IgD-negative memory B cell (primary cell): ENCODE results near the gene DAPK1. TPM values are rescaled to one million over a fixed set of nuclear protein-coding genes. Genes with fewer than 3 reads are reported as not detected.

Source experiments
- H3K27ac Mint-ChIP-seq, 3 donors: one replicate each; pipeline ENCODE4 v1.8.0; 2020 to 2022; ENCODE audit warnings: mild to moderate bottlenecking in 3 of 3, mixed read lengths in 3 of 3, moderate library complexity in 1 of 3
- H3K27me3 Mint-ChIP-seq: one replicate; pipeline ENCODE4 v1.8.0; 2021; ENCODE audit warnings: mixed read lengths
- H3K36me3 Mint-ChIP-seq: one replicate; pipeline ENCODE4 v1.8.0; 2020; ENCODE audit warnings: mild to moderate bottlenecking, mixed read lengths
- H3K4me1 Mint-ChIP-seq, 3 donors: one replicate each; pipeline ENCODE4 v1.8.0; 2020 to 2022; ENCODE audit warnings: mixed read lengths in 3 of 3, mild to moderate bottlenecking in 1 of 3
- H3K4me3 Mint-ChIP-seq, 4 donors: one replicate each; pipeline ENCODE4 v1.8.0; 2020 to 2022; ENCODE audit warnings: mild to moderate bottlenecking in 4 of 4, mixed read lengths in 4 of 4, moderate library complexity in 3 of 4
- H3K9me3 Mint-ChIP-seq, 3 donors: one replicate each; pipeline ENCODE4 v1.8.0; 2020 to 2021; ENCODE audit warnings: mixed read lengths in 3 of 3, mild to moderate bottlenecking in 1 of 3
- polyA plus RNA-seq: library from polyadenylated mRNA; unstranded; fragments of 300-500 nt; fragmentation: Illumina TruSeq; gene quantifications from one replicate; pipeline ENCODE4 v1.2.3, GENCODE V29; 2021

The DAPK1 gene
- polyA plus RNA-seq, 1 donor from 2014 or later = 0.86 TPM

GRCh38 chr9:87519461-87519860 lies 21.8 kb downstream of the DAPK1 start:
- Mint-ChIP-seq H3K27ac (no peak overlapping the region), H3K4me1 (peaks cover 0 to 4% (median 0%) of the 10 kb centered on the region in 3 donors), H3K4me3 (no peak overlapping the region), H3K9me3 (peaks cover 0 to 8% (median 7%) of the 10 kb centered on the region in 3 donors), H3K36me3 (no peaks in the 10 kb centered on the region), H3K27me3 (peaks cover 22% of the 10 kb centered on the region)

DNA sequence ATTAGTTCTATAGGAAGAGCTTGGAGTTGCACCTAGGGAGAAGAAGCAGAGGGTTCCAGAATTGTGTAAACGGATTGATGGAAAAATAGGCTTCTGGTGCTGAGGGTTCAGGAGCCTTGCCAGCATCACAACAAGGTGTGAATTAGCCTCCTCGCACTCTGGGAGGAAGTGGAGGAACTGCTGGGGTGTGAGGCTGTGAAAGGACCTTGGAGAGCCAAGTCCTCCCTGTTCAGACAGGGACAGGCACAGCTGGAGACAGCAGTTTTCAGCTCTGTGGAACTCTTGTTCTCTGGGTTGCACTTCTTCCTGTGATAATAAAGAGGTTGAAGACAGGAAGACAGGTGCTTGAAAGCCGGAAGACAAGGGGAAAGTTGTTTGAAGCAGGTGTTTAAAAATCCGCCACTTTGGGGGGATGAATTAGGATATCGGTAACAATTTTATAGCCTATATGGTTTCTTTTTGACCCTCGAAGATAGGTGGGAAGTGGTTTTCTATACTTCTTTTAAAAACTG lies 22.6 kb downstream of the DAPK1 start:
- H3K27ac Mint-ChIP-seq = no peak overlapping the region
- peaks cover 0 to 4% (median 0%) of the 10 kb centered on the region in 3 donors for H3K4me1 Mint-ChIP-seq
- H3K9me3 Mint-ChIP-seq = peaks cover 0 to 7% (median 6%) of the 10 kb centered on the region in 3 donors
- peaks cover 21% of the 10 kb centered on the region for H3K27me3 Mint-ChIP-seq
- H3K36me3 Mint-ChIP-seq = no peaks in the 10 kb centered on the region
- no peak overlapping the region for H3K4me3 Mint-ChIP-seq

DNA sequence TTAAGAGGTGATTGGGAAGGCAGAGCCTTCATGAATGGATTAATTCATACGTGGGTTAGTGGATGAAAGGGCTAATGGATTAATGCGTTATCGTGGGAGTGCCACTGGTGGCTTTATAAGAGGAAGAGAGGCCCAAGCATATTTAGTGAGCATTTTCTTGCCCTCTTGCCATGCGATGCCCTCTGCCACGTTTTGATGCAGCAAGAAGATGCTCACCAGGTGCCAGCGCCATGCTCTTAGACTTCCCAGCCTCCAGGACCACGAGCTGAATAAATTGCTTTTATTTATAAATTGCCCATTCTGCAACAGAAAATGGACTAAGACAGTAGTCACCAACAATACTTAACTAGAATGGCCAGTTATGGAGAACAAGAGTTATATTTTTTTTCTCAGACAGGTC lies 24.2 kb downstream of the DAPK1 start:
- H3K27ac Mint-ChIP-seq = no peak overlapping the region
- H3K27me3 Mint-ChIP-seq = peaks cover 15% of the 10 kb centered on the region
- no peaks in the 10 kb centered on the region for H3K36me3 Mint-ChIP-seq
- peaks cover 0 to 2% (median 0%) of the 10 kb centered on the region in 3 donors for H3K4me1 Mint-ChIP-seq
- H3K4me3 Mint-ChIP-seq = no peak overlapping the region
- peaks cover 0 to 7% (median 6%) of the 10 kb centered on the region in 3 donors for H3K9me3 Mint-ChIP-seq

GRCh38 chr9:87524061-87524460 lies 26.4 kb downstream of the DAPK1 start:
- Mint-ChIP-seq H3K4me3 (no peak overlapping the region), H3K36me3 (no peaks in the 10 kb centered on the region), H3K27me3 (peaks cover 5% of the 10 kb centered on the region), H3K9me3 (peaks cover 0 to 7% (median 6%) of the 10 kb centered on the region in 3 donors), H3K27ac (no peak overlapping the region), H3K4me1 (no peaks in the 10 kb centered on the region)

- no peak overlapping the region for H3K27ac Mint-ChIP-seq
- peaks cover 0 to 7% (median 6%) of the 10 kb centered on the region in 3 donors for H3K9me3 Mint-ChIP-seq
- H3K36me3 Mint-ChIP-seq = no peaks in the 10 kb centered on the region
- peaks cover 2% of the 10 kb centered on the region for H3K27me3 Mint-ChIP-seq
- H3K4me1 Mint-ChIP-seq = no peaks in the 10 kb centered on the region
- H3K4me3 Mint-ChIP-seq = no peak overlapping the region
These were observed 28.1 kb downstream of the DAPK1 start for GRCh38 chr9:87525546-87526303.

GRCh38 chr9:87527211-87527916 lies 29.7 kb downstream of the DAPK1 start:
- H3K9me3 Mint-ChIP-seq = peaks cover 0 to 4% (median 1%) of the 10 kb centered on the region in 3 donors
- no peak overlapping the region for H3K4me3 Mint-ChIP-seq
- no peak overlapping the region for H3K27ac Mint-ChIP-seq
- no peaks in the 10 kb centered on the region for H3K36me3 Mint-ChIP-seq
- H3K4me1 Mint-ChIP-seq = no peaks in the 10 kb centered on the region
- H3K27me3 Mint-ChIP-seq = peaks cover 2% of the 10 kb centered on the region

DNA sequence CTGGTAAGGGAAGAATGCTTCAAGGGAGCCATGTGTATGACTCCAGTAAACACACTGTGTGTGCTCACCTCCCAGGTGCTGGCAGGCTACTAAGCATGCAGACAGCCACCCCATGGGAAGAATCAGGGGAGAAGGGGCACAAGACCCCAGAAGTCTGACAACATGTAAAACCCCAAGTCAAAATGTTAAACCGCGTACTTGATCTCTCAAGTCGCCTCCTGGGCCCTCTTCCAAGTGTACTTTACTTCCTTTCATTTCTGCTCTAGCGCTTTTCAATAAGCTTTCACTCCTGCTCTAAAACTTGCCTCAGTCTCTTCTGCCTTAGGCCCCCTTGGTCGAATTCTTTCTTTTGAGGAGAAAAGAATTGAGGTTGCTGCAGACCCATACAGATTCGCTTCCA lies 31.3 kb downstream of the DAPK1 start:
- Mint-ChIP-seq H3K4me3 (no peak overlapping the region), H3K4me1 (no peaks in the 10 kb centered on the region), H3K9me3 (peaks cover 0 to 1% (median 0%) of the 10 kb centered on the region in 3 donors), H3K27me3 (no peaks in the 10 kb centered on the region), H3K36me3 (no peaks in the 10 kb centered on the region), H3K27ac (no peak overlapping the region)

GRCh38 chr9:87529671-87530070 lies 32.0 kb downstream of the DAPK1 start:
- Mint-ChIP-seq H3K4me1 (no peaks in the 10 kb centered on the region), H3K27me3 (no peaks in the 10 kb centered on the region), H3K9me3 (no peaks in the 10 kb centered on the region), H3K4me3 (no peak overlapping the region), H3K27ac (no peak overlapping the region), H3K36me3 (no peaks in the 10 kb centered on the region)

DNA sequence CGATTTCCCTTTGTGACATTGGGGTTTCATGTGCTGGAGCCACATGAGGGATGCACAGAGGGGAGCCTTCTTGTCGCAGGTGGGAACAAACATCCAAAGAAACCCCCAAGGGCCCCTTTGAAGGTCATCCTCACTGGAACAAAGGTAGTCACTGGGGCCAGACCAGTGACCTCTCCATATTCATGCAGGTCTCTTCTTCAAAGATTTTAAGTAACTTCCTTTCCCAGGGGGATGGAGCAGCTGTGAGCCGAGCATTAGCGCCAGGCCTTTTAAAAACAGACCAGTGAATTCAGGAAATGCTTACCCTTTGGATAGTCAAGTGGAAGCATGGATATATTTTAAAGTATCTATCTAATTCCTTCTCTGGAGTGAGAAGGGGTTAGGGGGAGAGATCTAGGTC lies 33.0 kb downstream of the DAPK1 start:
- no peaks in the 10 kb centered on the region for H3K4me1 Mint-ChIP-seq
- no peaks in the 10 kb centered on the region for H3K36me3 Mint-ChIP-seq
- H3K9me3 Mint-ChIP-seq = no peaks in the 10 kb centered on the region
- H3K27me3 Mint-ChIP-seq = no peaks in the 10 kb centered on the region
- no peak overlapping the region for H3K4me3 Mint-ChIP-seq
- H3K27ac Mint-ChIP-seq = peak overlapping the region in 1 of 3 donors; percentile 35

DNA sequence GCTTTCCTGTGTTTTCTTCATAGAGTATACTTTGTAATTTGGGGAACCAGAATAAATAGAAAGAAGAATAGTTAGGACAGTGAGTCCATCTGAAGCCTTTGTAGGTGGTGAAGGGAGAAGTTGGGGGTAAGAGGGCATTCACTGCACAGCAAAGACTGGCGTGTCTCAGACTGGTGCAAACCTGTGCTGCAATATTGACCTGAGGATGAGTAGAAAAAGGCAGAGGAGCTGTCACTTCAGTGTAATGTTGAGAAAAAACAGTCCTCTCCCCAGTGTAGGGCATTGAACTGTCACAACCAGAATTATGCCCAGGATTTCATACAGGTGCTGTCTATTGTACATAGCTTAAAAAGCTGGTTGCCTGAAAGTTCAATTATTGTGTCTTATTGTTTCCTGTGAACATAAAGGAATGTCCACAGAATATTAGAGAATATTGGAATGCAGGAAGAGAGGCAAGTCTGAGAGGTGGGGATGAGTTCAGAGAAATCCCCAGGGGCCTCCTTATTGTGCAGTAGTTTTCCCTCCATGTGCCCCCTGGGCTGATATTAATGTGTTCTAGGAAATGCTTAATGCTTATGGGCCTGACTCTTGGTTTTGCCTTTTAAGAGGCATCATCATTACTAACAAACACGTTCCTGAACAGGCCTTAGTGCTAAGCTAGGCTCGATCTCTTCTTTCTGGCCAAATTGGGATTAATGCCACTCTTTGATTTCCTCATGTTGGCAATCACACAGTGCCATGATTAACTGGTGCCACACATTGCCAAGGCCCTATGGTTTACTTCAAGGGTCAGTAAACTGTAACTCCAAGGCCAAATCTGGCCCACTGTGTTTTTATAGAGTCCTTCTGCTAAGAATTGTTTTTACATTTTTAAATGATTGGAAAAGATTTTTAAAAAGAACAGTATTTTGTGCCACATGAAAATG lies 34.0 kb downstream of the DAPK1 start:
- Mint-ChIP-seq H3K4me1 (peaks cover 0 to 2% (median 0%) of the 10 kb centered on the region in 3 donors), H3K4me3 (no peak overlapping the region), H3K27me3 (no peaks in the 10 kb centered on the region), H3K36me3 (no peaks in the 10 kb centered on the region), H3K27ac (no peak overlapping the region), H3K9me3 (no peaks in the 10 kb centered on the region)

GRCh38 chr9:87533271-87533670 lies 35.6 kb downstream of the DAPK1 start:
- no peak overlapping the region for H3K27ac Mint-ChIP-seq
- no peaks in the 10 kb centered on the region for H3K36me3 Mint-ChIP-seq
- H3K9me3 Mint-ChIP-seq = no peaks in the 10 kb centered on the region
- H3K4me1 Mint-ChIP-seq = peaks cover 0 to 2% (median 0%) of the 10 kb centered on the region in 3 donors
- H3K4me3 Mint-ChIP-seq = no peak overlapping the region
- H3K27me3 Mint-ChIP-seq = no peaks in the 10 kb centered on the region

DNA sequence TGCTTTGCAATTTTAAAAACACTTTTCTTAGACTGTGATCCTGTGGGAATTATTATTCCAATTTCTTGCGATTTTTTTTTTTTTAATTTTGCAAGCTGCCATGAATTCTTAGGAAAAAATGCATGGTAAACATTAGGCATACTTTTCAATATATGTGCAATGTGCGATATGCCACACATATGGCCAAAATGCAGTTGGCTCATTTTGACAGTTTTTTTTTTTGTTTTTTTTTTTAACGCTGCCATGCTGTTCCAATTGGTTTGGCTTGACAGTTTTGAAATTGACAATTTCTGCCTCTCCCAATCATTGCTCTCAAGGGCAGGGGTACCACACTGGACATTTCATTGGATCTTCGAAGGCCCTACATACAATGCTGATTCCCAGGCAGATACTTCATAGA lies 36.4 kb downstream of the DAPK1 start:
- peaks cover 0 to 2% (median 0%) of the 10 kb centered on the region in 3 donors for H3K4me1 Mint-ChIP-seq
- no peaks in the 10 kb centered on the region for H3K36me3 Mint-ChIP-seq
- no peak overlapping the region for H3K4me3 Mint-ChIP-seq
- no peaks in the 10 kb centered on the region for H3K9me3 Mint-ChIP-seq
- H3K27ac Mint-ChIP-seq = no peak overlapping the region
- no peaks in the 10 kb centered on the region for H3K27me3 Mint-ChIP-seq

DNA sequence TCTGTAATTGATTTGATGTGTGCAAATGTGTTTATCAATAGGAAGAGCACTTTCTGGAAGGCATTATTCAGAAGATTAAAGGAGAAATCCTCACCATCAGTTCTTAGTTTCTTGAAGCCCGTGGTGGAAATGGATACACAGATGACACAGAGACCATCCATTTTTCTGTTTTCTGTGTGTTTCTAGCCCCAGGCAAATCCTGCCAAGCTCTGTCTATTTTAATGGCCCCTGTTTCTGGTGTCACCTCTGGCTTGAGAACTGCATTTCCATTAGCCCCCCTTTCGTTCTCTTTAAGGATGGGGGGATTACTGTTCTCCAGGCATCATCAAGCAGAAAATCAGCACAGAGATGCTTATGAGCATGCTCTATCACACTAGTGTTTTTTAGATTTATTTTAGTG lies 37.3 kb downstream of the DAPK1 start:
- Mint-ChIP-seq H3K4me3 (no peak overlapping the region), H3K27ac (no peak overlapping the region), H3K4me1 (peaks cover 0 to 2% (median 0%) of the 10 kb centered on the region in 3 donors), H3K9me3 (no peaks in the 10 kb centered on the region), H3K27me3 (no peaks in the 10 kb centered on the region), H3K36me3 (no peaks in the 10 kb centered on the region)

DNA sequence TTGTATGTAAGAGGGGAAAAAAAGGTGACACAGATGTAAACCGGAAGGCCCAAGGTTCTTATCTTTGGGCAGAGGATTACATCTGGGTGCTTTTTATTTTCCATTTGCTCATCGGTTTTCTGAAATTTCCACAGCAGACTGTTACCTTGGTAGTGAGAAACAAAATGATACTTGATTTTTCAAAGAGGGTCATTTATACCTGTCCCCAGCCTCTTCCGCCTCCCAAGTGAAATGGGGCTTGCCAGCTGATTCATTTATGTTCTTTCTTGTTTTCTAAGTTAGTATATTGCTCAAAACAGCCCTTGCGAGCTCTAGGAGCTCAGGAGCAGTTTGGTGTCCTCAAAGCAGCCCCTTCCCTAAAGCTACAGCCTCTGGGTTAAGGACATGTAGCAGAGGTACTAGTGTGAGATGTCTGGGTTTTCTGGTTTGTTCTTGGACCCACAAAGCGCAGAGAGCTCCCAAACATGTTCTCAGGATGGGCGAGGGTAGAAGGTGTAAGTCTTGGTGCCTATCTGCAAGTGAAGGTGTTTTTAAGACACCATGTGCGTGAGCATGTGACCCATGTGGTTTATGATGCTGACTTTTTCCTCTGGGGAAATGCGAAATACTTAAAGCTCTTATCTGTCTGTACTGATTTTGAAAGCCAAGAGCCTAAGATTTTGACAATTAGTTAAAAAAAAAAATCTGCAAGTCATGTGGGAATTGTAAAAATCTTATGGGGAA lies 38.3 kb downstream of the DAPK1 start:
- Mint-ChIP-seq H3K9me3 (no peaks in the 10 kb centered on the region), H3K4me3 (no peak overlapping the region), H3K27me3 (no peaks in the 10 kb centered on the region), H3K27ac (no peak overlapping the region), H3K4me1 (peaks cover 0 to 2% (median 0%) of the 10 kb centered on the region in 3 donors), H3K36me3 (no peaks in the 10 kb centered on the region)
